GM12891 (cell line): Measurements from ENCODE around the gene PTGFRN.
A peak's percentile ranks its signal among the peaks of the same experiment; 100 is the strongest.
"Not testable (repeated sequence)": the region's sequence is repeated elsewhere in the genome, so short reads cannot be mapped to it uniquely, and the experiment has no call there.

Experiments
- DNase-seq: peaks from one replicate; pipeline ENCODE4 v3.0.0; 2011; ENCODE audit warnings: low spot score; ENCODE audit not compliant: insufficient read length
- FAIRE-seq: peaks from 2 replicates; lab custom pipeline; 2011; peaks lifted over from hg19 to GRCh38; lab: Jason Lieb, UNC
- PAX5 ChIP-seq: IDR thresholded peaks from 2 replicates; pipeline ENCODE4 v1.6.1; 2011; ENCODE audit warnings: low read length, moderate library complexity, mild to moderate bottlenecking; ENCODE audit not compliant: insufficient read depth, severe bottlenecking
- POLR2A ChIP-seq: IDR thresholded peaks from 2 replicates; pipeline ENCODE4 v1.6.1; 2011; ENCODE audit warnings: low read depth, low read length, control low read depth
- POLR2AphosphoS5 ChIP-seq: IDR thresholded peaks from 2 replicates; pipeline ENCODE4 v1.6.1; 2011; ENCODE audit warnings: low read depth, low read length, control low read depth
- POU2F2 ChIP-seq: IDR thresholded peaks from 2 replicates; pipeline ENCODE4 v1.6.1; 2011; ENCODE audit warnings: low read depth, mild to moderate bottlenecking, control low read depth, low read length, moderate library complexity
- SPI1 ChIP-seq: IDR thresholded peaks from 2 replicates; pipeline ENCODE4 v1.6.1; 2011; ENCODE audit warnings: low read depth, low read length, control low read depth
- TAF1 ChIP-seq: IDR thresholded peaks from 2 replicates; pipeline ENCODE4 v1.6.1; 2011; ENCODE audit warnings: low read depth, low read length, control low read depth

The PTGFRN gene

GRCh38 chr1:116874733-116875249 is 34.9 kb upstream of the PTGFRN start:
- no peak for FAIRE-seq
- no peak for DNase-seq
- no peak for TF ChIP-seq POLR2AphosphoS5
- no peak for TF ChIP-seq PAX5
- TF ChIP-seq POLR2A: no peak
- 0 out of 2 replicates have a peak, but pooled peaks have one; percentile 4 for TF ChIP-seq SPI1
- TF ChIP-seq POU2F2: no peak
- TF ChIP-seq TAF1: no peak

- DNase-seq (no peak), FAIRE-seq (no peak)
- TF ChIP-seq SPI1 (no peak), POLR2A (no peak), PAX5 (no peak), POLR2AphosphoS5 (no peak), TAF1 (no peak), POU2F2 (no peak)
These were observed 34.3 kb upstream of the PTGFRN start for GRCh38 chr1:116875391-116875790.

- DNase-seq, FAIRE-seq: not testable (repeated sequence)
These were observed 33.8 kb upstream of the PTGFRN start for GRCh38 chr1:116875946-116876345.

- DNase-seq (no peak), FAIRE-seq (no peak)
- TF ChIP-seq POLR2A (no peak), POU2F2 (no peak), POLR2AphosphoS5 (no peak), SPI1 (no peak), TAF1 (no peak), PAX5 (no peak)
These were observed 32.4 kb upstream of the PTGFRN start for GRCh38 chr1:116877141-116877818.

GRCh38 chr1:116878804-116879477 is 30.8 kb upstream of the PTGFRN start:
- DNase-seq: no peak
- TF ChIP-seq SPI1: 0 out of 2 replicates have a peak, but pooled peaks have one; percentile 50
- TF ChIP-seq POLR2AphosphoS5: peak; percentile 11; the same call in 1 of the 2 replicates
- no peak for TF ChIP-seq PAX5
- TF ChIP-seq POLR2A: peak; percentile 64
- TF ChIP-seq TAF1: no peak; the same call in 1 of the 2 replicates

GRCh38 chr1:116879478-116880133 is 30.1 kb upstream of the PTGFRN start:
- DNase-seq (no peak), FAIRE-seq (no peak)
- TF ChIP-seq TAF1 (no peak), POLR2AphosphoS5 (0 out of 2 replicates have a peak, but pooled peaks have one; percentile 2)

More at GRCh38 chr1:116878804-116879477, 30.8 kb upstream of the PTGFRN start:
- FAIRE-seq: peak; percentile 28

GRCh38 chr1:116880917-116881316 is 28.8 kb upstream of the PTGFRN start:
- DNase-seq (no peak), FAIRE-seq (no peak)
- no peak for TF ChIP-seq POU2F2
- TF ChIP-seq SPI1: no peak
- no peak for TF ChIP-seq POLR2AphosphoS5
- TF ChIP-seq TAF1: no peak
- no peak for TF ChIP-seq POLR2A
- no peak for TF ChIP-seq PAX5

- DNase-seq (no peak), FAIRE-seq (peak; percentile 60)
- TF ChIP-seq SPI1: no peak
These were observed 27.7 kb upstream of the PTGFRN start for GRCh38 chr1:116881879-116882520.

- FAIRE-seq: no peak
- no peak for TF ChIP-seq SPI1
- no peak for TF ChIP-seq POLR2AphosphoS5
- no peak for TF ChIP-seq PAX5
- TF ChIP-seq POU2F2: no peak
- TF ChIP-seq POLR2A: no peak
- no peak for TF ChIP-seq TAF1
- no peak for DNase-seq
These were observed 26.9 kb upstream of the PTGFRN start for GRCh38 chr1:116882866-116883265.

- no peak for DNase-seq
- no peak for FAIRE-seq
- TF ChIP-seq POLR2A: no peak
- TF ChIP-seq SPI1: no peak
- no peak for TF ChIP-seq POLR2AphosphoS5
- TF ChIP-seq POU2F2: no peak
- no peak for TF ChIP-seq PAX5
- TF ChIP-seq TAF1: no peak
These were observed 23.3 kb upstream of the PTGFRN start for GRCh38 chr1:116886291-116886878.
